Liver (tissue), 9 donors: ENCODE results near the gene CLIC3. TPM values are rescaled to one million over a fixed set of nuclear protein-coding genes. Genes with fewer than 3 reads are reported as not detected.

ENCODE experiments used
- DNase-seq: peaks from one replicate; pipeline ENCODE4 v3.0.0-alpha.2; 2017; ENCODE audit warnings: low spot score
- H3K27ac ChIP-seq, 2 donors: one replicate each; pipeline ENCODE4 v1.7.0; 2013; ENCODE audit warnings: inconsistent platforms in 2 of 2, low read length in 2 of 2, control low read depth in 1 of 2, low read depth in 1 of 2, mild to moderate bottlenecking in 1 of 2
- H3K27me3 ChIP-seq, 4 donors: one replicate each; pipeline versions ENCODE4 v1.6.1 to v1.7.0; 2013; ENCODE audit warnings: low read length in 3 of 4, inconsistent platforms in 1 of 4, mild to moderate bottlenecking in 1 of 4, moderate library complexity in 1 of 4; ENCODE audit not compliant: control insufficient read depth in 4 of 4, insufficient read depth in 4 of 4
- H3K36me3 ChIP-seq, 4 donors: one replicate each; pipeline versions ENCODE4 v1.6.1 to v1.7.0; 2013; ENCODE audit warnings: low read length in 3 of 4, mild to moderate bottlenecking in 3 of 4, low read depth in 1 of 4, moderate library complexity in 1 of 4; ENCODE audit not compliant: control insufficient read depth in 4 of 4, insufficient read depth in 3 of 4
- H3K4me1 ChIP-seq, 4 donors: one replicate each; pipeline versions ENCODE4 v1.6.1 to v1.7.0; 2013; ENCODE audit warnings: low read length in 3 of 4, mild to moderate bottlenecking in 3 of 4, moderate library complexity in 1 of 4; ENCODE audit not compliant: control insufficient read depth in 4 of 4, insufficient read depth in 4 of 4
- H3K4me3 ChIP-seq, 3 donors: one replicate each; pipeline versions ENCODE4 v1.6.1 to v1.7.0; 2013; ENCODE audit warnings: low read length in 3 of 3, control low read depth in 1 of 3, low read depth in 1 of 3, mild to moderate bottlenecking in 1 of 3
- H3K9ac ChIP-seq, 2 donors: one replicate each; pipeline ENCODE4 v1.7.0; 2013; ENCODE audit warnings: low read length in 2 of 2, mild to moderate bottlenecking in 2 of 2, moderate library complexity in 2 of 2, control low read depth in 1 of 2, low read depth in 1 of 2
- H3K9me3 ChIP-seq, 4 donors: one replicate each; pipeline versions ENCODE4 v1.6.1 to v1.7.0; 2013; ENCODE audit warnings: low read length in 3 of 4; ENCODE audit not compliant: control insufficient read depth in 4 of 4
- ATF3 ChIP-seq: IDR thresholded peaks from 2 replicates; pipeline ENCODE4 v1.6.1; 2016; ENCODE audit warnings: antibody characterized with exemption
- CTCF ChIP-seq: fragments of 150-350 bp; IDR thresholded peaks from 2 replicates; pipeline ENCODE4 v1.5.1; 2017; ENCODE audit warnings: improper control_type of control experiment, low read depth, low read length; ENCODE audit not compliant: missing input control
- FOXA2 ChIP-seq: IDR thresholded peaks from 2 replicates; pipeline ENCODE4 v1.6.1; 2016; ENCODE audit warnings: antibody characterized with exemption
- GABPA ChIP-seq, 2 donors: IDR thresholded peaks in 1 of 2; conservative IDR thresholded peaks in 1 of 2; 2 replicates each; pipeline ENCODE4 v1.6.1; 2016; ENCODE audit warnings: antibody characterized with exemption in 2 of 2, mild to moderate bottlenecking in 1 of 2, moderate library complexity in 1 of 2
- HNF4A ChIP-seq, 2 donors: conservative IDR thresholded peaks; 2 replicates each; pipeline ENCODE4 v1.6.1; 2016; ENCODE audit warnings: antibody characterized with exemption in 2 of 2, mild to moderate bottlenecking in 2 of 2
- JUND ChIP-seq, 2 donors: IDR thresholded peaks; 2 replicates each; pipeline ENCODE4 v1.6.1; 2016; ENCODE audit warnings: antibody characterized with exemption in 2 of 2
- NR2F2 ChIP-seq: IDR thresholded peaks from 2 replicates; pipeline ENCODE4 v1.6.1; 2016; ENCODE audit warnings: antibody characterized with exemption
- REST ChIP-seq: IDR thresholded peaks from 2 replicates; pipeline ENCODE4 v1.6.1; 2016; ENCODE audit warnings: antibody characterized with exemption, mild to moderate bottlenecking
- TAF1 ChIP-seq: conservative IDR thresholded peaks from 2 replicates; pipeline ENCODE4 v1.6.1; 2016; ENCODE audit warnings: antibody characterized with exemption, mild to moderate bottlenecking
- ZBTB33 ChIP-seq: IDR thresholded peaks from 2 replicates; pipeline ENCODE4 v1.6.1; 2016; ENCODE audit warnings: antibody characterized with exemption
- WGBS: extraction: QIAGEN DNeasy Blood & Tissue Kit; methylation state at CpG from one replicate; pipeline ENCODE4 v1.1.7; 2013; 5-methylcytosine and 5-hydroxymethylcytosine counted together
- polyA plus RNA-seq, 2 donors: library from polyadenylated mRNA; stranded (reverse) in 1 of 2; unstranded in 1 of 2; fragments of 200-250 nt in 1 of 2; fragments of >200 nt in 1 of 2; fragmentation: Nextera tagmentation in 1 of 2; extraction: Ambion mirVana in 1 of 2; gene quantifications; one replicate each; pipeline versions ENCODE4 v1.2.1 to v1.2.3, GENCODE V29; 2013 to 2015
- total RNA-seq, 2 donors: library from RNA; depleted of rRNA; stranded (reverse); fragments of >200 nt; gene quantifications; one replicate each; pipeline ENCODE4 v1.2.3, GENCODE V29; 2014
- donor health status: healthy.
- donor health status: healthy.
- donor health status: healthy.
- donor health status: healthy.
- donor health status: healthy.

Gene CLIC3
- total and polyA plus RNA-seq, 4 donors: 0.33 to 0.83 (median 0.40) TPM

- Histone ChIP-seq H3K36me3 (no peaks in the 10 kb centered on the region), H3K27me3 (peaks cover 6 to 22% (median 7%) of the 10 kb centered on the region in 4 donors), H3K9me3 (no peaks in the 10 kb centered on the region), H3K4me3 (peak overlapping the region in 1 of 3 donors; percentile 54), H3K9ac (no peak overlapping the region), H3K27ac (no peak overlapping the region), H3K4me1 (peaks cover 0 to 34% (median 4%) of the 10 kb centered on the region in 4 donors)
- no peak for DNase-seq
- WGBS: 33% methylated on average over 18 of the region's 18 CpGs
- TF ChIP-seq JUND (IDR thresholded peaks at IDR 0.05) (no peak), ZBTB33 (no peak), GABPA (IDR thresholded peaks at IDR 0.05 in 1 of 2, conservative IDR thresholded peaks at IDR 0.05 in 1 of 2) (no peak), ATF3 (no peak), CTCF (no peak), FOXA2 (no peak), HNF4A (conservative IDR thresholded peaks at IDR 0.05) (no peak)
These were observed 48.3 kb upstream of the CLIC3 start for GRCh38 chr9:137044502-137045177.

- Histone ChIP-seq H3K4me1 (peaks cover 0 to 29% (median 4%) of the 10 kb centered on the region in 4 donors), H3K4me3 (no peak overlapping the region), H3K9me3 (no peaks in the 10 kb centered on the region), H3K27ac (no peak overlapping the region), H3K9ac (no peak overlapping the region), H3K36me3 (no peaks in the 10 kb centered on the region), H3K27me3 (peaks cover 6 to 22% (median 7%) of the 10 kb centered on the region in 4 donors)
- TF ChIP-seq TAF1: no peak
- TF ChIP-seq JUND (IDR thresholded peaks at IDR 0.05): no peak
- TF ChIP-seq REST: no peak
- no peak for TF ChIP-seq NR2F2
- no peak for TF ChIP-seq GABPA (IDR thresholded peaks at IDR 0.05 in 1 of 2, conservative IDR thresholded peaks at IDR 0.05 in 1 of 2)
- no peak for TF ChIP-seq ATF3
- DNase-seq: no peak
- 54% methylated on average over 12 of the region's 12 CpGs for WGBS
These were observed 47.7 kb upstream of the CLIC3 start for GRCh38 chr9:137044037-137044436.
